ENCODE data around the gene ANTKMT.

GRCh38 chr16:764848-765487 lies 44.0 kb downstream of the ANTKMT start:
- no peak for TF ChIP-seq CTCF (IDR thresholded peaks at IDR 0.05)
- TF ChIP-seq POLR2AphosphoS5 (IDR thresholded peaks at IDR 0.05), result no peak
- no peak for TF ChIP-seq POLR2A (IDR thresholded peaks at IDR 0.05)
- TF ChIP-seq EP300 (IDR thresholded peaks at IDR 0.05), result no peak

Data from gastroesophageal sphincter (tissue), 3 donors.